Neural cell (in vitro differentiated cells): Measurements from ENCODE around the gene DNM3. TPM values are rescaled to one million over a fixed set of nuclear protein-coding genes. Genes with fewer than 3 reads are reported as not detected.

Source experiments
- H2AFZ ChIP-seq: fragments of 200-600, 300-800 bp; sonication (generic), shearing (Covaris generic); 2 replicates; pipeline ENCODE4 v1.6.0; 2014; ENCODE audit warnings: low read depth, mild to moderate bottlenecking, antibody characterized with exemption, low read length, moderate library complexity
- H3F3A ChIP-seq: fragments of 200-600 bp; shearing (Covaris generic); 2 replicates; pipeline ENCODE4 v1.6.1; 2016; ENCODE audit warnings: mild to moderate bottlenecking, moderate library complexity, mixed read lengths, antibody characterized with exemption, low read length; ENCODE audit not compliant: insufficient read depth, poor library complexity, severe bottlenecking
- H3K27ac ChIP-seq: fragments of 200-600, 300-800 bp; sonication (generic), shearing (Covaris generic); 2 replicates; pipeline ENCODE4 v1.5.1; 2014; ENCODE audit warnings: mild to moderate bottlenecking, low read length, moderate library complexity
- H3K27me3 ChIP-seq: fragments of 300-800, 200-600 bp; sonication (generic), shearing (Covaris generic); 2 replicates; pipeline ENCODE4 v1.6.0; 2014; ENCODE audit warnings: mild to moderate bottlenecking, low read depth, low read length, moderate library complexity; ENCODE audit not compliant: insufficient read depth
- H3K36me3 ChIP-seq: fragments of 300-800, 200-600 bp; sonication (generic), shearing (Covaris generic); 2 replicates; pipeline ENCODE4 v1.5.1; 2014; ENCODE audit warnings: mild to moderate bottlenecking, antibody characterized with exemption, low read length, moderate library complexity; ENCODE audit not compliant: insufficient read depth
- H3K4me2 ChIP-seq: fragments of 300-800, 200-600 bp; sonication (generic), shearing (Covaris generic); 2 replicates; pipeline ENCODE4 v1.6.0; 2014; ENCODE audit warnings: mild to moderate bottlenecking, low read length
- H3K4me3 ChIP-seq: fragments of 300-800, 200-600 bp; sonication (generic), shearing (Covaris generic); 2 replicates; pipeline ENCODE4 v1.5.1; 2014; ENCODE audit warnings: mild to moderate bottlenecking, low read length, moderate library complexity
- H3K79me2 ChIP-seq: fragments of 200-600 bp; shearing (Covaris generic); replicated peaks from 2 replicates; pipeline ENCODE4 v1.6.0; 2014; ENCODE audit warnings: mild to moderate bottlenecking, low read length, moderate library complexity; ENCODE audit not compliant: insufficient read depth
- H3K9ac ChIP-seq: fragments of 300-800, 200-600 bp; sonication (generic), shearing (Covaris generic); 2 replicates; pipeline ENCODE4 v1.6.1; 2016; ENCODE audit warnings: mild to moderate bottlenecking, low read length, mixed read lengths
- H3K9me2 ChIP-seq: fragments of 200-600 bp; shearing (Covaris generic); 2 replicates; pipeline ENCODE4 v1.6.1; 2016; ENCODE audit warnings: mild to moderate bottlenecking, low read length, mixed read lengths; ENCODE audit not compliant: insufficient read depth
- H3K9me3 ChIP-seq: fragments of 200-600, 300-800 bp; sonication (generic), shearing (Covaris generic); 2 replicates; pipeline ENCODE4 v1.6.1; 2016; ENCODE audit warnings: mild to moderate bottlenecking, mixed run types, low read length, moderate library complexity, mixed read lengths
- H4K20me1 ChIP-seq: fragments of 200-600 bp; shearing (Covaris generic); 2 replicates; pipeline ENCODE4 v1.6.1; 2016; ENCODE audit warnings: mild to moderate bottlenecking, mixed run types; ENCODE audit not compliant: insufficient read depth
- EP300 ChIP-seq: fragments of 450-650 bp; conservative IDR thresholded peaks from 2 replicates; pipeline ENCODE4 v1.6.1; 2014; ENCODE audit warnings: antibody characterized with exemption, mild to moderate bottlenecking, moderate library complexity; ENCODE audit not compliant: poor library complexity, severe bottlenecking
- EZH2 ChIP-seq: fragments of 200-600, 300-800 bp; shearing (Covaris generic), sonication (generic); IDR thresholded peaks from 2 replicates; pipeline ENCODE4 v1.6.1; 2014; ENCODE audit warnings: antibody characterized with exemption, low read length, borderline replicate concordance, mild to moderate bottlenecking; ENCODE audit not compliant: insufficient read depth, poor library complexity, severe bottlenecking
- MXI1 ChIP-seq: fragments of 450-650 bp; conservative IDR thresholded peaks from 2 replicates; pipeline ENCODE4 v1.6.1; 2014; ENCODE audit warnings: antibody characterized with exemption, mild to moderate bottlenecking; ENCODE audit not compliant: poor library complexity, severe bottlenecking
- POLR2AphosphoS5 ChIP-seq: IDR thresholded peaks from 2 replicates; pipeline ENCODE4 v1.6.1; 2012
- RAD21 ChIP-seq: fragments of 450-650 bp; conservative IDR thresholded peaks from 2 replicates; pipeline ENCODE4 v1.6.1; 2014; ENCODE audit warnings: antibody characterized with exemption, mild to moderate bottlenecking, moderate library complexity
- SMC3 ChIP-seq: fragments of 450-650 bp; conservative IDR thresholded peaks from 2 replicates; pipeline ENCODE4 v1.6.1; 2014; ENCODE audit warnings: antibody characterized with exemption, mild to moderate bottlenecking, moderate library complexity; ENCODE audit not compliant: poor library complexity
- TAF1 ChIP-seq: IDR thresholded peaks from 2 replicates; pipeline ENCODE4 v1.6.1; 2012; ENCODE audit warnings: low read depth
- polyA plus RNA-seq: library from polyadenylated mRNA; depleted of rRNA; stranded (reverse); fragments of >200 nt; gene quantifications from 2 replicates; pipeline ENCODE4 v1.2.3, GENCODE V29; 2014
- TF ChIP-seq, protein P1 (sequence below): fragments of 450-650 bp; IDR thresholded peaks from 2 replicates; pipeline ENCODE4 v1.5.1; 2014; ENCODE audit warnings: antibody characterized with exemption, mild to moderate bottlenecking, moderate library complexity; ENCODE audit not compliant: poor library complexity, severe bottlenecking
- TF ChIP-seq, protein P2 (sequence below): IDR thresholded peaks from 2 replicates; pipeline ENCODE4 v1.6.1; 2012; ENCODE audit warnings: borderline replicate concordance

Gene DNM3
- polyA plus RNA-seq, 1 donor from 2014 or later = 37.1 TPM

DNA sequence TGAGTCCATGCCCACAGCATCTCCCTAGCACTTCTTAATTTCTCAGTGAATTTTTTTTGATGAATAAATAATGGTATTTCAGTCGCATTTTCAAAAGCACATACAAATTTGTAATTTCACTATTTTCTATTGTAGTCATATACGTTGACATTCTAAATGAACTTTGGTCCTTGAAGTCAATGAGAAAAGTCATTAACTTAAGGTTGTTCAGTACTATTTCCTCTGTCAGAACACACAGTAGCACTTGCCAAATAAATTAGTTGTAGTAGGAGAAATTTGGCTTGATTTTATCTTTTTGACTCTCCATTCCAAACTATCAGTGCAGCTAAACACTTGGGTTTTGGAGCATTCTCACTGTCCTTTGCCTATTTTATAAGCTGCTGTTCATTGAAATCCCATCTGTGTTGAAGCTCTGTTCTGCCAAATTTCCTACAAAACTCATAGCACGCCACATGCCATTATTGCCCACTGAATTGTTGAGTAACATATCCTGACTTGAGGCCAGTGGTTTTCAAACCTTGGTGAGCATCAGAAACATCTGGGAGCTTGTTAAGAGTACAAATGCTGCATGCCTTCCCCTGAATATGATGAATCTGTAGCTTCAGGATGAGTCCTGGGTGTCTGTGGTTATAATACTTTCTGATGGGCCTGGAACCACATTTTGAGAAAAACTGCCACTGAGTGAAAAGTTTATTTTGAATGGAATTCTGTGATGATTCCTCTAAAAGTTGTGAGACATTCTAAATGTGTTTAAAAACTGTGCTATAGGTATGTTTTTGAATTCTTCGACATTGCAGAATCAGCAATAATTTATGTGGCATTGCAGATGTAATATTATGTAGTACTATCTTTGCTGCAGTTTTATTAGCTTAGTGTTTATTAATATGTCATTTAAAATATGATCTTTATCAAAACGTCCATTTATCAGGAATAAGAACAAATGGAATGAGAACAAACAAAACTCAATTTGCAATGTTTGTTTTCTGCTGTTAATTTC, 78.9 kb downstream of the DNM3 start:
- no peaks in the 10 kb centered on the region for H3K9me2 ChIP-seq
- no peaks in the 10 kb centered on the region for H3K27me3 ChIP-seq
- no peak overlapping the region for H3K4me3 ChIP-seq
- no peaks in the 10 kb centered on the region for H3K36me3 ChIP-seq
- H4K20me1 ChIP-seq = no peaks in the 10 kb centered on the region
- no peak overlapping the region for H3K4me2 ChIP-seq
- H2AFZ ChIP-seq = no peak overlapping the region
- TF ChIP-seq, protein P1, sequence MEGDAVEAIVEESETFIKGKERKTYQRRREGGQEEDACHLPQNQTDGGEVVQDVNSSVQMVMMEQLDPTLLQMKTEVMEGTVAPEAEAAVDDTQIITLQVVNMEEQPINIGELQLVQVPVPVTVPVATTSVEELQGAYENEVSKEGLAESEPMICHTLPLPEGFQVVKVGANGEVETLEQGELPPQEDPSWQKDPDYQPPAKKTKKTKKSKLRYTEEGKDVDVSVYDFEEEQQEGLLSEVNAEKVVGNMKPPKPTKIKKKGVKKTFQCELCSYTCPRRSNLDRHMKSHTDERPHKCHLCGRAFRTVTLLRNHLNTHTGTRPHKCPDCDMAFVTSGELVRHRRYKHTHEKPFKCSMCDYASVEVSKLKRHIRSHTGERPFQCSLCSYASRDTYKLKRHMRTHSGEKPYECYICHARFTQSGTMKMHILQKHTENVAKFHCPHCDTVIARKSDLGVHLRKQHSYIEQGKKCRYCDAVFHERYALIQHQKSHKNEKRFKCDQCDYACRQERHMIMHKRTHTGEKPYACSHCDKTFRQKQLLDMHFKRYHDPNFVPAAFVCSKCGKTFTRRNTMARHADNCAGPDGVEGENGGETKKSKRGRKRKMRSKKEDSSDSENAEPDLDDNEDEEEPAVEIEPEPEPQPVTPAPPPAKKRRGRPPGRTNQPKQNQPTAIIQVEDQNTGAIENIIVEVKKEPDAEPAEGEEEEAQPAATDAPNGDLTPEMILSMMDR = no peak
- TF ChIP-seq SMC3 (no peak), EP300 (no peak), TAF1 (no peak), RAD21 (no peak), EZH2 (no peak), POLR2AphosphoS5 (no peak), MXI1 (no peak)
- TF ChIP-seq, protein P2, sequence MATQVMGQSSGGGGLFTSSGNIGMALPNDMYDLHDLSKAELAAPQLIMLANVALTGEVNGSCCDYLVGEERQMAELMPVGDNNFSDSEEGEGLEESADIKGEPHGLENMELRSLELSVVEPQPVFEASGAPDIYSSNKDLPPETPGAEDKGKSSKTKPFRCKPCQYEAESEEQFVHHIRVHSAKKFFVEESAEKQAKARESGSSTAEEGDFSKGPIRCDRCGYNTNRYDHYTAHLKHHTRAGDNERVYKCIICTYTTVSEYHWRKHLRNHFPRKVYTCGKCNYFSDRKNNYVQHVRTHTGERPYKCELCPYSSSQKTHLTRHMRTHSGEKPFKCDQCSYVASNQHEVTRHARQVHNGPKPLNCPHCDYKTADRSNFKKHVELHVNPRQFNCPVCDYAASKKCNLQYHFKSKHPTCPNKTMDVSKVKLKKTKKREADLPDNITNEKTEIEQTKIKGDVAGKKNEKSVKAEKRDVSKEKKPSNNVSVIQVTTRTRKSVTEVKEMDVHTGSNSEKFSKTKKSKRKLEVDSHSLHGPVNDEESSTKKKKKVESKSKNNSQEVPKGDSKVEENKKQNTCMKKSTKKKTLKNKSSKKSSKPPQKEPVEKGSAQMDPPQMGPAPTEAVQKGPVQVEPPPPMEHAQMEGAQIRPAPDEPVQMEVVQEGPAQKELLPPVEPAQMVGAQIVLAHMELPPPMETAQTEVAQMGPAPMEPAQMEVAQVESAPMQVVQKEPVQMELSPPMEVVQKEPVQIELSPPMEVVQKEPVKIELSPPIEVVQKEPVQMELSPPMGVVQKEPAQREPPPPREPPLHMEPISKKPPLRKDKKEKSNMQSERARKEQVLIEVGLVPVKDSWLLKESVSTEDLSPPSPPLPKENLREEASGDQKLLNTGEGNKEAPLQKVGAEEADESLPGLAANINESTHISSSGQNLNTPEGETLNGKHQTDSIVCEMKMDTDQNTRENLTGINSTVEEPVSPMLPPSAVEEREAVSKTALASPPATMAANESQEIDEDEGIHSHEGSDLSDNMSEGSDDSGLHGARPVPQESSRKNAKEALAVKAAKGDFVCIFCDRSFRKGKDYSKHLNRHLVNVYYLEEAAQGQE = no peak
- no peak overlapping the region for H3K9ac ChIP-seq
- no peaks in the 10 kb centered on the region for H3K9me3 ChIP-seq
- no peak overlapping the region for H3K27ac ChIP-seq
- H3F3A ChIP-seq = no peaks in the 10 kb centered on the region
- H3K79me2 ChIP-seq = no peaks in the 10 kb centered on the region

DNA sequence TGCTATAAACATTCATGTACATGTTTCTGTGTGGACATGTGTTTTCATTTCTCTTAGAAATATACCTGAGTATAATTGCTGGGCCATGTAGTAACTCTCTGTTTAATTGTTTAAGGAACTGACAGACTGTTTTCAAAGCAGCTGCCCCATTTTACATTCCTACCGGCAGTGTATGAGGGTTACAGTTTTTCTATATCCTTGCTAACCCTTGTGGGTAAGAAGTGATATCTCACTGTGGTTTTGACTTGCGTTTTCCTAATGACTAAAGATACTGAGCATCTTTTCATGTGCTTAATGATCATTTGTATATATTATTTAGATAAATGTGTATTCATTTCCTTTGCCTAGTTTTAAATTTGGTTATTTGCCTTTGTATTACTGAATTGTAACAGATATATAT, 81.7 kb downstream of the DNM3 start:
- Histone ChIP-seq H3K9me3 (no peaks in the 10 kb centered on the region), H3K79me2 (no peaks in the 10 kb centered on the region), H3K27me3 (no peaks in the 10 kb centered on the region), H3K9ac (no peak overlapping the region), H2AFZ (no peak overlapping the region), H3K4me2 (no peak overlapping the region), H3K4me3 (no peak overlapping the region), H4K20me1 (no peaks in the 10 kb centered on the region), H3K27ac (no peak overlapping the region), H3F3A (no peaks in the 10 kb centered on the region), H3K36me3 (no peaks in the 10 kb centered on the region), H3K9me2 (no peaks in the 10 kb centered on the region)
- TF ChIP-seq EZH2 (no peak), SMC3 (no peak), EP300 (no peak), RAD21 (no peak), MXI1 (no peak), TAF1 (no peak), POLR2AphosphoS5 (no peak)
- TF ChIP-seq, protein P1 = no peak
- TF ChIP-seq, protein P2 = no peak
